Measurements from ENCODE around the gene CASP12. TPM values are rescaled to one million over a fixed set of nuclear protein-coding genes. Genes with fewer than 3 reads are reported as not detected.

Gene CASP12
- total RNA-seq, 3 donors from 2014 or later = 0.63 TPM; not detected in 2

- intact Hi-C loops (cut with DNase I, micrococcal nuclease) = no loop called here
- no peaks in the 10 kb centered on the region for H3K4me1 ChIP-seq (ENCODE audit: low read depth)
- no peak overlapping the region for H3K4me3 ChIP-seq
- H3K36me3 ChIP-seq (ENCODE audit: low read depth) = no peaks in the 10 kb centered on the region
- ATAC-seq (no peak), DNase-seq (no peak)
- TF ChIP-seq CTCF (IDR thresholded peaks at IDR 0.05) = no peak
- H3K9me3 ChIP-seq = peaks cover 3% of the 10 kb centered on the region
Measured at GRCh38 chr11:104928811-104929210, 30.6 kb upstream of the CASP12 start.

- Histone ChIP-seq H3K9me3 (peaks cover 3% of the 10 kb centered on the region), H3K4me3 (no peak overlapping the region), H3K4me1 (ENCODE audit: low read depth) (no peaks in the 10 kb centered on the region), H3K36me3 (ENCODE audit: low read depth) (no peaks in the 10 kb centered on the region)
- ATAC-seq (no peak), DNase-seq (no peak)
- intact Hi-C loops (cut with DNase I, micrococcal nuclease) = no loop called here
- TF ChIP-seq CTCF (IDR thresholded peaks at IDR 0.05) = no peak
Measured at GRCh38 chr11:104926771-104927611, 28.7 kb upstream of the CASP12 start.

- DNase-seq (no peak), ATAC-seq (no peak)
- H3K4me3 ChIP-seq = no peak overlapping the region
- peaks cover 3% of the 10 kb centered on the region for H3K9me3 ChIP-seq
- H3K4me1 ChIP-seq (ENCODE audit: low read depth) = no peaks in the 10 kb centered on the region
- TF ChIP-seq CTCF (IDR thresholded peaks at IDR 0.05) = no peak
- intact Hi-C loops (cut with DNase I, micrococcal nuclease) = no loop called here
- no peaks in the 10 kb centered on the region for H3K36me3 ChIP-seq (ENCODE audit: low read depth)
Measured at GRCh38 chr11:104925850-104926249, 27.6 kb upstream of the CASP12 start.

DNA sequence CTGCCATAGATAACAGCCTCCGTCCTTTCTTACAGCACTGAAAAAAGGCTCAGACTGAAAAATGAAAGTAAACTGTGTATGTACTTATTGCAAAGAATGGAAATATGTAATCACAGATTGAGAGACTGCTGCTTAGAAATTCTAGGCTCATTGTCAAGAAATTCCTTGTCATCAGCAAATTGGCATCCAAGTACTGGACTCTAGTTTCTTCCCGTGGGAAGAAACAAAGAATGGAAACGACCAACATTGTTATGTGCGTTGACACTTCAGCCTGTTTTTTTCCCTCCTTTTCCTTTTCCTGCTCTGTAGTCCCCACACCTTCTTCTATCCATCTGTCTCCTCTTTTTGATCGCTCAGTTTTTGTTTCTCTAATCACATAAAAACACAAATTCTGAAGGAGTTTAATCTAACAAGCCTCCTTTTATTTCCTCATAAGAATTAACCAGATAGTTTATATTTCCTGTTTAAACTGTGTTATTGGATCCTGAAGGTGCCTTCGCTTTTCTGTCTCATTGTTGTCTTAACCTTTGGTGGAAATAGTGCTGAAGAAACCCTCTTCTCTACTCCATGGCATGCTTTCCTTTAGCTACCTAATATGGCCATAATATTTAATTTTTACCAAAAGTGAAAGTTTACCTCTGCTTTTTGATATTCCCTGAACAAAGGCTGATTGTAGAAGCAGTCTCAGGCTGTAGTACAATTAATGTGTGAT lies 20.0 kb upstream of the CASP12 start:
- no peak for TF ChIP-seq CTCF (IDR thresholded peaks at IDR 0.05)
- intact Hi-C loops (cut with DNase I, micrococcal nuclease) = no loop called here
- Histone ChIP-seq H3K4me3 (no peak overlapping the region), H3K36me3 (ENCODE audit: low read depth) (no peaks in the 10 kb centered on the region), H3K4me1 (ENCODE audit: low read depth) (peaks cover 8% of the 10 kb centered on the region), H3K9me3 (no peaks in the 10 kb centered on the region)
- DNase-seq (peak in 1 of 3 donors; percentile 16), ATAC-seq (peak; percentile 86)

GRCh38 chr11:104917271-104918112 lies 19.2 kb upstream of the CASP12 start:
- H3K4me3 ChIP-seq = no peak overlapping the region
- TF ChIP-seq CTCF (IDR thresholded peaks at IDR 0.05) = no peak
- ATAC-seq = peak; percentile 49
- peaks cover 8% of the 10 kb centered on the region for H3K4me1 ChIP-seq (ENCODE audit: low read depth)
- intact Hi-C loops (cut with DNase I, micrococcal nuclease) = no loop called here
- no peaks in the 10 kb centered on the region for H3K9me3 ChIP-seq
- H3K36me3 ChIP-seq (ENCODE audit: low read depth) = no peaks in the 10 kb centered on the region
- DNase-seq = no peak

All from mucosa of descending colon (tissue), 3 donors.